GM12878 (cell line): ENCODE measurements around the gene EPHA10. TPM values are rescaled to one million over a fixed set of nuclear protein-coding genes. Genes with fewer than 3 reads are reported as not detected.

ENCODE experiments used
- ATAC-seq: fragments of 200-7000 bp; cut with Tn5 transposase; 3 replicates; pipeline ENCODE4 v1.9.1; 2020; ENCODE audit warnings: mild to moderate bottlenecking, moderate library complexity
- BruUV-seq: library from RNA; stranded (reverse); fragments of 400-500 nt; replicated peaks from 2 replicates; lab custom pipeline; 2021; lab: Mats Ljungman, UMichigan
- CTCF ChIA-PET: fragments of 300-600 bp; sonication (Branson Sonifier 250); formaldehyde crosslinking; extraction: SDS; loops from one replicate; lab custom pipeline; 2021; ENCODE audit warnings: inconsistent platforms; lab: Yijun Ruan, JAX
- POLR2A ChIA-PET: fragments of 350-600 bp; formaldehyde crosslinking; extraction: SDS; loops from one replicate; lab custom pipeline; 2021; ENCODE audit warnings: inconsistent platforms; lab: Charles Lee
- RAD21 ChIA-PET: fragments of 300-600 bp; sonication (Branson Sonifier 250); formaldehyde crosslinking; loops from one replicate; lab custom pipeline; 2023; ENCODE audit warnings: antibody characterized with exemption; ENCODE audit not compliant: unreplicated experiment; lab: Charles Lee
- SMC1A ChIA-PET: fragments of 300-600 bp; sonication (Branson Sonifier 250); formaldehyde crosslinking; loops from one replicate; lab custom pipeline; 2023; ENCODE audit not compliant: unreplicated experiment, uncharacterized antibody; lab: Charles Lee
- DNase-seq: peaks from one replicate; pipeline ENCODE4 v3.0.0-alpha.2; 2011; ENCODE audit warnings: low read depth, low spot score
- FAIRE-seq: peaks from 3 replicates; lab custom pipeline; 2011; peaks lifted over from hg19 to GRCh38; lab: Jason Lieb, UNC
- H2AFZ ChIP-seq: 2 replicates; pipeline ENCODE4 v1.6.0; 2011; ENCODE audit warnings: low read depth, low read length, control low read depth; ENCODE audit not compliant: control insufficient read depth
- H3K27ac ChIP-seq: 2 replicates; pipeline ENCODE4 v1.5.1; 2011; ENCODE audit warnings: control low read depth; ENCODE audit not compliant: control insufficient read depth, insufficient read depth
- H3K27me3 ChIP-seq, 2 experiments: replicated peaks in 1 of 2; 2 replicates each; pipeline versions ENCODE4 v1.6.0 to v1.6.1; 2011; ENCODE audit warnings: low read length in 1 of 2; ENCODE audit not compliant: control insufficient read depth in 2 of 2, insufficient read depth in 2 of 2
- H3K36me3 ChIP-seq, 2 experiments: 2 replicates each; pipeline ENCODE4 v1.5.1; 2011; ENCODE audit warnings: low read length in 1 of 2; ENCODE audit not compliant: control insufficient read depth in 2 of 2, insufficient read depth in 2 of 2
- H3K4me1 ChIP-seq: 2 replicates; pipeline ENCODE4 v1.6.1; 2011; ENCODE audit warnings: mild to moderate bottlenecking, low read length, moderate library complexity, mixed read lengths; ENCODE audit not compliant: control insufficient read depth, insufficient read depth
- H3K4me2 ChIP-seq: 2 replicates; pipeline ENCODE4 v1.6.0; 2011; ENCODE audit warnings: control low read depth; ENCODE audit not compliant: control insufficient read depth, insufficient read depth
- H3K4me3 ChIP-seq: fragments of 200-600 bp; sonication (generic); 2 replicates; pipeline ENCODE4 v1.5.1; 2016
- H3K79me2 ChIP-seq: 2 replicates; pipeline ENCODE4 v1.6.0; 2011; ENCODE audit warnings: low read length; ENCODE audit not compliant: control insufficient read depth, insufficient read depth
- H3K9ac ChIP-seq: 2 replicates; pipeline ENCODE4 v1.8.0; 2011; ENCODE audit warnings: low read length, control low read depth, mixed read lengths; ENCODE audit not compliant: control insufficient read depth, insufficient read depth
- H3K9me3 ChIP-seq: replicated peaks from 3 replicates; pipeline ENCODE4 v1.5.1; 2011; ENCODE audit warnings: mild to moderate bottlenecking, low read length; ENCODE audit not compliant: control insufficient read depth, insufficient read depth
- H4K20me1 ChIP-seq: 2 replicates; pipeline ENCODE4 v1.6.0; 2011; ENCODE audit not compliant: control insufficient read depth, insufficient read depth
- BCL11A ChIP-seq: IDR thresholded peaks from 2 replicates; pipeline ENCODE4 v1.6.1; 2011; ENCODE audit warnings: low read depth, low read length
- CEBPZ ChIP-seq: fragments of 150-350 bp; IDR thresholded peaks from 2 replicates; pipeline ENCODE4 v1.6.1; 2016; ENCODE audit warnings: low read depth, low read length
- EGR1 ChIP-seq, 2 experiments: IDR thresholded peaks; 1 replicate in 1 of 2; 2 replicates in 1 of 2; pipeline ENCODE4 v1.6.1; 2011 to 2012; ENCODE audit warnings: low read depth in 2 of 2, low read length in 2 of 2, borderline replicate concordance in 1 of 2, mild to moderate bottlenecking in 1 of 2, moderate library complexity in 1 of 2
- ESRRA ChIP-seq: IDR thresholded peaks from 2 replicates; pipeline ENCODE4 v1.6.1; 2012; ENCODE audit warnings: mild to moderate bottlenecking, low read length, improper control_type of control experiment
- FOS ChIP-seq: IDR thresholded peaks from 3 replicates; pipeline ENCODE4 v1.6.1; 2011; ENCODE audit warnings: borderline replicate concordance; ENCODE audit not compliant: insufficient read length; ENCODE audit errors: extremely low read depth
- GABPA ChIP-seq: IDR thresholded peaks from 2 replicates; pipeline ENCODE4 v1.6.1; 2014; ENCODE audit warnings: antibody characterized with exemption, low read depth, mild to moderate bottlenecking, inconsistent platforms
- MTA2 ChIP-seq: fragments of 450-650 bp; IDR thresholded peaks from 2 replicates; pipeline ENCODE4 v1.6.1; 2016; ENCODE audit warnings: low read depth, mild to moderate bottlenecking, moderate library complexity
- MYB ChIP-seq: fragments of 150-350 bp; IDR thresholded peaks from 2 replicates; pipeline ENCODE4 v1.6.1; 2014; ENCODE audit warnings: mild to moderate bottlenecking, low read depth, low read length, borderline replicate concordance
- SUZ12 ChIP-seq: fragments of 200-600 bp; sonication (generic); IDR thresholded peaks from one replicate; pipeline ENCODE4 v1.6.1; 2018; ENCODE audit warnings: antibody characterized with exemption, mild to moderate bottlenecking; ENCODE audit not compliant: unreplicated experiment
- YY1 ChIP-seq: IDR thresholded peaks from 2 replicates; pipeline ENCODE4 v1.6.1; 2011; ENCODE audit warnings: low read depth, mild to moderate bottlenecking, low read length
- ZBTB40 ChIP-seq: fragments of 450-650 bp; IDR thresholded peaks from 2 replicates; pipeline ENCODE4 v1.6.1; 2016; ENCODE audit warnings: mild to moderate bottlenecking, moderate library complexity, borderline replicate concordance
- ZZZ3 ChIP-seq: IDR thresholded peaks from 2 replicates; pipeline ENCODE4 v1.6.1; 2011; ENCODE audit warnings: low read depth; ENCODE audit not compliant: control insufficient read depth, insufficient read length
- WGBS: methylation state at CpG from one replicate; pipeline ENCODE4 v1.1.6; 2016; ENCODE audit warnings: low lambda C conversion rate; ENCODE audit not compliant: insufficient replicate concordance, insufficient coverage; ENCODE audit errors: missing lambda C conversion rate; 5-methylcytosine and 5-hydroxymethylcytosine counted together
- in situ Hi-C: fragments of 300-500 bp; cut with MboI; formaldehyde crosslinking; loops from 9 replicates; pipeline ENCODE4 v1.14.3; 2018; ENCODE audit warnings: mixed read lengths
- intact Hi-C: fragments of 100-400 bp; cut with micrococcal nuclease; formaldehyde crosslinking; loops from one replicate; pipeline ENCODE4 v1.14.2; 2022; ENCODE audit not compliant: unreplicated experiment
- polyA plus RNA-seq, 11 experiments: library from polyadenylated mRNA; depleted of rRNA in 4 of 11; unstranded in 6 of 11; stranded (reverse) in 5 of 11; fragments of >200 nt; fragmentation: Nextera tagmentation in 4 of 11; fragmentation: Illumina TruSeq in 1 of 11; extraction: Ambion mirVana in 4 of 11; extraction: Trizol in 1 of 11; gene quantifications; 1 replicate in 1 of 11; 2 replicates in 10 of 11; pipeline versions ENCODE4 v1.2.1 to v1.2.3, GENCODE V29; 2011 to 2016; ENCODE audit warnings: inconsistent platforms in 2 of 11, missing spikeins in 2 of 11, low read depth in 1 of 11
- total RNA-seq, 4 experiments: library from RNA; depleted of rRNA in 3 of 4; stranded (reverse); fragments of >200 nt in 3 of 4; fragmentation: Illumina TruSeq in 1 of 4; extraction: Trizol in 1 of 4; gene quantifications; 2 replicates each; pipeline versions ENCODE4 v1.2.1 to v1.2.3, GENCODE V29; 2013 to 2021
- TF ChIP-seq, protein P1 (sequence below): IDR thresholded peaks from 2 replicates; pipeline ENCODE4 v1.6.1; 2012; ENCODE audit warnings: low read depth, low read length, improper control_type of control experiment
- TF ChIP-seq, protein P2 (sequence below): IDR thresholded peaks from 2 replicates; pipeline ENCODE4 v1.6.1; 2011; ENCODE audit warnings: low read depth, low read length, improper control_type of control experiment, borderline replicate concordance

EPHA10 gene
- total and polyA plus RNA-seq, 10 of the 15 experiments (the other 5 are each of a cell fraction or from before 2014, with no cell fraction given): 0.05 to 0.06 TPM; not detected in 8

GRCh38 chr1:37741662-37742061, 23.3 kb downstream of the EPHA10 start (continued):
- no peak for TF ChIP-seq ZBTB40

DNA sequence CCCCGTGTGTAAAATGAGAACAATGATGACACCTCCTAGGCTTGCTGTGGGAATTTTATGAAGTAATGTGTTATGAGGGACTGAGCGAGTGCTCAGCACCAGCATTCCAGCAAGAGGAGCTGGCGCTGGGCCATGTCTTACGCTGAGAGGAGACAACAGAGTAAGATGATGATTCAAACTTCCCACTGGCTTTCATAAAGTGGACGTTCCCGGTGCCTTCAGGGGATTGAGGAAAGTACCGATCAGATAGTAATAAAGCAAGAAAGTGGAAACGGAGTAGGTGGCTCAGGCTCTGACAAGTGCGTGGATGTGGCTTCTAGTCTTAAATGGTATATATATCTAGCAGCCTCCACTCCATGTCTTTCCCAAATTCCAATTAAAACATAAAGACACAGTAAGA, 23.8 kb downstream of the EPHA10 start:
- Histone ChIP-seq H3K27ac (no peak overlapping the region), H3K4me3 (no peak overlapping the region), H3K4me2 (no peak overlapping the region), H2AFZ (no peak overlapping the region), H4K20me1 (no peaks in the 10 kb centered on the region), H3K9ac (no peak overlapping the region), H3K4me1 (no peaks in the 10 kb centered on the region), H3K79me2 (no peaks in the 10 kb centered on the region), H3K36me3 (no peaks in the 10 kb centered on the region), H3K9me3 (no peaks in the 10 kb centered on the region; the same call in 2 of the 3 replicates), H3K27me3 (no peaks in the 10 kb centered on the region; a peak in 1 of 4 replicates)
- no TSS peak for BruUV-seq
- intact Hi-C loops: no loop called here
- ChIA-PET SMC1A (no interaction called here), RAD21 (no interaction called here), POLR2A (no interaction called here), CTCF (interaction anchor here (1.3 kb wide), 1 partner anchor 14 kb away, joined by 3 read pairs; no protein-coding TSS in a partner anchor)
- in situ Hi-C loops: no loop called here
- WGBS: 80% methylated on average over 9 of the region's 9 CpGs
- FAIRE-seq (no peak), ATAC-seq (no peak), DNase-seq (no peak)
- no peak for TF ChIP-seq EGR1 (IDR thresholded peaks at IDR 0.05; ENCODE audit: borderline replicate concordance in 1 of 2, low read depth in 2 of 2, low read length in 2 of 2)
- no peak for TF ChIP-seq CEBPZ
- no peak for TF ChIP-seq BCL11A
- TF ChIP-seq MTA2: no peak
- TF ChIP-seq, protein P1, sequence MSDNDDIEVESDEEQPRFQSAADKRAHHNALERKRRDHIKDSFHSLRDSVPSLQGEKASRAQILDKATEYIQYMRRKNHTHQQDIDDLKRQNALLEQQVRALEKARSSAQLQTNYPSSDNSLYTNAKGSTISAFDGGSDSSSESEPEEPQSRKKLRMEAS: no peak
- no peak for TF ChIP-seq SUZ12
- no peak for TF ChIP-seq ESRRA
- no peak for TF ChIP-seq FOS
- TF ChIP-seq GABPA: no peak
- TF ChIP-seq, protein P2, sequence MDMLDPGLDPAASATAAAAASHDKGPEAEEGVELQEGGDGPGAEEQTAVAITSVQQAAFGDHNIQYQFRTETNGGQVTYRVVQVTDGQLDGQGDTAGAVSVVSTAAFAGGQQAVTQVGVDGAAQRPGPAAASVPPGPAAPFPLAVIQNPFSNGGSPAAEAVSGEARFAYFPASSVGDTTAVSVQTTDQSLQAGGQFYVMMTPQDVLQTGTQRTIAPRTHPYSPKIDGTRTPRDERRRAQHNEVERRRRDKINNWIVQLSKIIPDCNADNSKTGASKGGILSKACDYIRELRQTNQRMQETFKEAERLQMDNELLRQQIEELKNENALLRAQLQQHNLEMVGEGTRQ: no peak
- no peak for TF ChIP-seq ZZZ3
- no peak for TF ChIP-seq MYB
- no peak for TF ChIP-seq YY1
